OCI-LY7 (cell line): Measurements from ENCODE around the gene GPR89A.

Experiments used
- CTCF ChIP-seq: fragments of 200-600 bp; sonication (generic); conservative IDR thresholded peaks from 2 replicates; pipeline ENCODE4 v1.5.1; 2014; ENCODE audit warnings: mild to moderate bottlenecking, antibody characterized with exemption, low read length, moderate library complexity, mixed read lengths
- EZH2phosphoT487 ChIP-seq: fragments of 200-600 bp; sonication (generic); IDR thresholded peaks from 2 replicates; pipeline ENCODE4 v1.6.1; 2018; ENCODE audit warnings: low read depth, borderline replicate concordance, mild to moderate bottlenecking, mixed run types, antibody characterized with exemption, low read length, moderate library complexity, mixed read lengths

GRCh38 chr1:145708063-145708462, 100.3 kb downstream of the GPR89A start:
- TF ChIP-seq EZH2phosphoT487 (no peak), CTCF (no peak)
